Eye (tissue), 1 donor: Measurements from ENCODE around the gene DNM1.
A peak's percentile ranks its signal among the peaks of the same experiment; 100 is the strongest.

Experiments
- DNase-seq: peaks from one replicate; pipeline ENCODE4 v3.0.0-alpha.2; 2015

Gene DNM1

GRCh38 chr9:128178806-128179431 lies 24.3 kb upstream of the DNM1 start:
- no peak for DNase-seq

GRCh38 chr9:128180001-128180400 lies 23.2 kb upstream of the DNM1 start:
- no peak for DNase-seq

- no peak for DNase-seq
Observed at GRCh38 chr9:128180447-128180846, 22.7 kb upstream of the DNM1 start.

GRCh38 chr9:128181480-128181879 lies 21.7 kb upstream of the DNM1 start:
- peak; percentile 42 for DNase-seq

GRCh38 chr9:128182893-128183588 lies 20.1 kb upstream of the DNM1 start:
- no peak for DNase-seq

GRCh38 chr9:128185979-128186965 lies 16.9 kb upstream of the DNM1 start:
- no peak for DNase-seq

- no peak for DNase-seq
Observed at GRCh38 chr9:128187361-128187760, 15.8 kb upstream of the DNM1 start.

- DNase-seq = no peak
Observed at GRCh38 chr9:128188209-128188608, 15.0 kb upstream of the DNM1 start.

- DNase-seq = no peak
Observed at GRCh38 chr9:128190013-128190412, 13.2 kb upstream of the DNM1 start.

GRCh38 chr9:128190516-128191405 lies 12.4 kb upstream of the DNM1 start:
- no peak for DNase-seq

- peak; percentile 92 for DNase-seq
Observed at GRCh38 chr9:128191406-128192046, 11.7 kb upstream of the DNM1 start, which contains the start of gene CIZ1. TSS of gene CIZ1 (minus strand) at chr9:128191572. CDS start at chr9:128190857, 715 bp downstream.

GRCh38 chr9:128192601-128193371 lies 10.4 kb upstream of the DNM1 start:
- DNase-seq = peak; percentile 95

GRCh38 chr9:128193469-128194096 lies 9.6 kb upstream of the DNM1 start:
- no peak for DNase-seq

GRCh38 chr9:128201441-128202369 lies 1.5 kb upstream of the DNM1 start:
- no peak for DNase-seq

- DNase-seq = no peak
Observed at GRCh38 chr9:128202648-128203023, 543 bp upstream of the DNM1 start.

- DNase-seq = peak; percentile 82
Observed at GRCh38 chr9:128203707-128204551, 750 bp downstream of the DNM1 start.

GRCh38 chr9:128204858-128205257 lies 1.7 kb downstream of the DNM1 start:
- DNase-seq = no peak

GRCh38 chr9:128205296-128205944 lies 2.2 kb downstream of the DNM1 start:
- DNase-seq = no peak
